GM12878 (cell line): ENCODE results near the gene SIRT2.

ENCODE experiments used
- FOXM1 ChIP-seq: IDR thresholded peaks from 2 replicates; pipeline ENCODE4 v1.6.1; 2012; ENCODE audit warnings: low read depth, mild to moderate bottlenecking, inconsistent platforms, low read length, moderate library complexity
- TCF7 ChIP-seq: IDR thresholded peaks from 2 replicates; pipeline ENCODE4 v1.6.1; 2014; ENCODE audit warnings: antibody characterized with exemption, borderline replicate concordance
- TF ChIP-seq, protein P1 (sequence below), 3 experiments: IDR thresholded peaks in 2 of 3; conservative IDR thresholded peaks in 1 of 3; 2 replicates each; pipeline ENCODE4 v1.5.1; 2011; ENCODE audit warnings: low read depth in 3 of 3, low read length in 3 of 3, mild to moderate bottlenecking in 3 of 3, control low read depth in 2 of 3, moderate library complexity in 2 of 3, inconsistent platforms in 1 of 3, mixed read lengths in 1 of 3; ENCODE audit not compliant: control insufficient read depth in 2 of 3, insufficient read depth in 1 of 3; ENCODE audit errors: extremely low read depth in 1 of 3

- TF ChIP-seq TCF7 (no peak), FOXM1 (no peak)
- TF ChIP-seq, protein P1, sequence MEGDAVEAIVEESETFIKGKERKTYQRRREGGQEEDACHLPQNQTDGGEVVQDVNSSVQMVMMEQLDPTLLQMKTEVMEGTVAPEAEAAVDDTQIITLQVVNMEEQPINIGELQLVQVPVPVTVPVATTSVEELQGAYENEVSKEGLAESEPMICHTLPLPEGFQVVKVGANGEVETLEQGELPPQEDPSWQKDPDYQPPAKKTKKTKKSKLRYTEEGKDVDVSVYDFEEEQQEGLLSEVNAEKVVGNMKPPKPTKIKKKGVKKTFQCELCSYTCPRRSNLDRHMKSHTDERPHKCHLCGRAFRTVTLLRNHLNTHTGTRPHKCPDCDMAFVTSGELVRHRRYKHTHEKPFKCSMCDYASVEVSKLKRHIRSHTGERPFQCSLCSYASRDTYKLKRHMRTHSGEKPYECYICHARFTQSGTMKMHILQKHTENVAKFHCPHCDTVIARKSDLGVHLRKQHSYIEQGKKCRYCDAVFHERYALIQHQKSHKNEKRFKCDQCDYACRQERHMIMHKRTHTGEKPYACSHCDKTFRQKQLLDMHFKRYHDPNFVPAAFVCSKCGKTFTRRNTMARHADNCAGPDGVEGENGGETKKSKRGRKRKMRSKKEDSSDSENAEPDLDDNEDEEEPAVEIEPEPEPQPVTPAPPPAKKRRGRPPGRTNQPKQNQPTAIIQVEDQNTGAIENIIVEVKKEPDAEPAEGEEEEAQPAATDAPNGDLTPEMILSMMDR (IDR thresholded peaks at IDR 0.05 in 2 of 3, conservative IDR thresholded peaks at IDR 0.05 in 1 of 3; ENCODE audit: control insufficient read depth in 2 of 3, extremely low read depth in 1 of 3, insufficient read depth in 1 of 3, low read depth in 3 of 3, low read length in 3 of 3), result no peak
Observed at GRCh38 chr19:38891771-38892170, 7.6 kb downstream of the SIRT2 start.
